GM18907 (cell line): ENCODE data around the gene SP1.
"Not testable (repeated sequence)": the region's sequence is repeated elsewhere in the genome, so short reads cannot be mapped to it uniquely, and the experiment has no call there.

ENCODE experiments used
- ATAC-seq: cut with Tn5 transposase; IDR thresholded peaks from one replicate; pipeline ENCODE4 v1.9.1; 2021; ENCODE audit warnings: mild to moderate bottlenecking, moderate library complexity; ENCODE audit not compliant: unreplicated experiment

The SP1 gene

DNA sequence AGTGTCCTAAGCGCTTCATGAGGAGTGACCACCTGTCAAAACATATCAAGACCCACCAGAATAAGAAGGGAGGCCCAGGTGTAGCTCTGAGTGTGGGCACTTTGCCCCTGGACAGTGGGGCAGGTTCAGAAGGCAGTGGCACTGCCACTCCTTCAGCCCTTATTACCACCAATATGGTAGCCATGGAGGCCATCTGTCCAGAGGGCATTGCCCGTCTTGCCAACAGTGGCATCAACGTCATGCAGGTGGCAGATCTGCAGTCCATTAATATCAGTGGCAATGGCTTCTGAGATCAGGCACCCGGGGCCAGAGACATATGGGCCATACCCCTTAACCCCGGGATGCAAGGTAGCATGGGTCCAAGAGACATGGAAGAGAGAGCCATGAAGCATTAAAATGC is 31.0 kb downstream of the SP1 start:
- no peak for ATAC-seq

DNA sequence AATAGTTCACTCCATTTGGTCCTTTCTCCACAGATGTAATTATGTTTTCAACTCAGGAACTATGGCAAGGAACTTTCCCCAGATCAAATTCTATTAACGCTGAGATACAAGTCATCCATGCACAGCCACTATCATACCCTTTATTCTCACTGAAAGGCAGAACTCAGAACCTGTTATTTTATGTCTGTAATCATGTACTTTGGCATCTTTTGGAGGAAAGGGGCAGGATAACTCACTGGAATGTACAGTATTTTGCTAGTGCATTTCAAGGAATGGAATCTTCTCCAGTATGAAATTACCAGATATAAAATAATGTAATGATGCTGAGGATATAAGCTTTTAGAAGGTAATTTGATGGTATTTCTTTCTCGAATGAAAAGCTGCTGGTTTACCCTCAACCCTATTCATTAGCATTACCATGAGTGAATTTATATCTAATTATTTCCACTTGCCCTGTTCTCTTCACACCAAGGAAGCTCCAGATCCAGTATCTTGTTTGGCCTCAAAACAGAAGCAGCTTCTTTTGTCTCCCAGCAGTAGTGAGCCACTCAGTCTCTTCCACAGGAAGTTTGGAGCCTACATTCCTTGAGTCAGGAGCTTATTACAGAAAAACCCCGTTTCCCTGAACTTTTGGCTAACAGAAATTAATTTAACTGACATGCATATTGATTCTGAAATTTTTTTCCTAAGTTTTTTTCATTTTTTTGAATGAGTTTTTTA is 33.7 kb downstream of the SP1 start:
- no peak for ATAC-seq

GRCh38 chr12:53414756-53415417 is 34.9 kb downstream of the SP1 start:
- no peak for ATAC-seq

DNA sequence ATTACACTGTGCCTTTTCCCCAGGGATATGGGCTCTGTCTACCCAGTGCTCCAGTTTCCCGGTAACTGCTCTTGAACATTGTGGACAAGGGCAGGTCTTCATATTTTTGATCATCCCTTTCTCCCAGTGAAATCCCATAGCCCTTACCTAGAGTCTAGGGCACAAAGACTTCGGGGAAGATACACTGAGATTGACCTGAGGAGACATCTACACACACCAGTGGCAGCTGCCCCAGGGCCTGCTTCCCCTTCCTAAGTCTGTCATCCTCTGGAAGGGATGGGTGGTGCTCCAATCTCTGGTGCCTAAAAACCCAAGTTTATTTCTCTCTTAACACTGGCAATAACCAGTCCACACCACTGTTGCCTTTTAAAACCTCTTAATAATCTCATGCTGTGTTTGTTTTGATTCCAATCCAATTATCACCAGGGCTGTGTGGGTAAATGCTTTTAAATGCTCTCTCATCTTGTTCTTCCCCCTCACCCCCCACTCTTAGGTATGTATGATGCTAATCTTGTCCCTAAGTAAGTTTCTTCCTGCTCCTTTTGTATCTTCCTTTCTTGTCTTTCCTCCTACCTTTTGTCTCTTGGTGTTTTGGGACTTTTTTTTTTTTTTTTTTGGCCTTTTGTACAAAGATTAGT is 35.9 kb downstream of the SP1 start:
- not testable (repeated sequence) for ATAC-seq

DNA sequence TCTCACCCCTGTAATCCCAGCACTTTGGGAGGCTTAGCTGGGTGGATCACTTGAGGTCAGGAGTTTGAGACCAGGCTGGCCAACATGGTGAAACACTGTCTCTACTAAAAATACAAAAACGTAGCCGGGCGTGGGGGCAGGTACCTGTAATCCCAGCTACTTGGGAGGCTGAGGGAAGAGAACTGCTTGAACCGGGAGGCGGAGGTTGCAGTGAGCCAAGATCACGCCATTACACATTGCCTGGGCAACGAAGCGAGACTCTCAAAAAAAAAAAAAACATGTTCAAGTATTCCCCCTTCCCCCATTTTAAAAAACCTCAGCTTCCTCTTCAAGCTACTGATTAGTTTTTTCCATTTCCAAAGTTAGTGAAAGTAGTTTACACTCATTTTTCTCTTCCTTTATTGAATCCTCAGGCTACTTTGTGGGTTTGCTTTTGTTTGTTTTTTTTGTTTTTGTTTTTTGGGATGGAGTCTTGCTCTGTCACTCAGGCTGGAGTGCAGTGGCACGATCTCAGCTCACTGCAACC is 37.4 kb downstream of the SP1 start:
- not testable (repeated sequence) for ATAC-seq

DNA sequence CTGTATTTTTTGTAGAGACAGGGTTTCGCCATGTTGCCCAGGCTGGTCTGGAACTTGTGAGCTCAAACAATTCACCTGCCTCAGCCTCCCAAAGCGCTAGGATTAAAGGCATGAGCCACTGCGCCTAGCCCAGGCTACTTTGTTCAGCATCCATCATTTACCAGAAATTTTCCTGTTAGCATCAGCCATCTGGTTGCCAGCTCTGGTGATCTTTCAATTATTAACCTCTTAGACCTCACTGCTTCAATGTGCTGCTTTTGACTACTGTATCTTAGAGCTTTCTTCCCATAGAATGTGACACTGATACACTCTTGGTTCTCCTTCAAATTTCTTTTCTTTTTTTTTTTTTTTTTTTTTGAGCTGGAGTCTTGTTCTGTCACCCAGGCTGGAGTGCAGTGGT is 38.2 kb downstream of the SP1 start:
- no peak for ATAC-seq

- ATAC-seq: no peak
Observed at GRCh38 chr12:53419756-53420155, 39.8 kb downstream of the SP1 start.

DNA sequence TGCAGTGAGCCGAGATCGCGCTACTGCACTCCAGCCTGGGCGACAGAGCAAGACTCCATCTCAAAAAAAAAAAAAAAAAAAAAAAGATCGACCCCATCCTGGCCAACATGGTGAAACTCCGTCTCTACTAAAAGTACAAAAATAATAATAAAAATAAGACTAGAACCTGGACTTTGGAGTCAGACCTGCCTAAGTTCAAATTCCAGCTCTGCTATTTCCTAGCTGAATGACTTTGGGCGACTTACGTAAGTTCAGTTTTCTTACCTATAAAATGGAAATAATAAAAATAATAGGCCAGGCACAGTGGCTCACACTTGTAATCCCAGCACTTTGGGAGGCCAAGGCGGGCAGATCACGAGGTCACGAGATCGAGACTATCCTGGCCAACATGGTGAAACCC is 42.3 kb downstream of the SP1 start:
- not testable (repeated sequence) for ATAC-seq

DNA sequence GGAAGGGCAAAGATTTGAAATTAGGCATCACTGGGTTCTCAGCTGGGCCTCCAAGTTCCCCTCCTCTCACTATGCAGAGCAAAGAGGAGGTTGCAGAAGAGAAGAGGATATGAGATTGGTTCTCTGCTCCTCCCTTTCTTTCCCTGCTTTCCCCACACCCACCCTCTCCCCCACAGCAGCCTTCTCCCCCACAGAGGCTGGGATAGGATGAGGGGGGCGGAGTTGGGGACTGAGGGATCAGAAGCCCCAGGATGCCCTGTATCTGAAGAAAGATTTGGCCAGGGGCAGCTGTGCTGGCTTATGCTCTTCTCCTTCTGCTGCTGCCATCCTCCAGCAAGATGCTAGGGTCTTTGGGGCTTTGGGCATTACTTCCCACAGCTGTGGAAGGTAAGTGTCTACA is 43.6 kb downstream of the SP1 start, which contains the start of gene AMHR2:
TSS of gene AMHR2 (plus strand) at position 259 of the 400 bp plus-strand sequence. CDS start at position 339, 80 bp downstream.
- no peak for ATAC-seq

DNA sequence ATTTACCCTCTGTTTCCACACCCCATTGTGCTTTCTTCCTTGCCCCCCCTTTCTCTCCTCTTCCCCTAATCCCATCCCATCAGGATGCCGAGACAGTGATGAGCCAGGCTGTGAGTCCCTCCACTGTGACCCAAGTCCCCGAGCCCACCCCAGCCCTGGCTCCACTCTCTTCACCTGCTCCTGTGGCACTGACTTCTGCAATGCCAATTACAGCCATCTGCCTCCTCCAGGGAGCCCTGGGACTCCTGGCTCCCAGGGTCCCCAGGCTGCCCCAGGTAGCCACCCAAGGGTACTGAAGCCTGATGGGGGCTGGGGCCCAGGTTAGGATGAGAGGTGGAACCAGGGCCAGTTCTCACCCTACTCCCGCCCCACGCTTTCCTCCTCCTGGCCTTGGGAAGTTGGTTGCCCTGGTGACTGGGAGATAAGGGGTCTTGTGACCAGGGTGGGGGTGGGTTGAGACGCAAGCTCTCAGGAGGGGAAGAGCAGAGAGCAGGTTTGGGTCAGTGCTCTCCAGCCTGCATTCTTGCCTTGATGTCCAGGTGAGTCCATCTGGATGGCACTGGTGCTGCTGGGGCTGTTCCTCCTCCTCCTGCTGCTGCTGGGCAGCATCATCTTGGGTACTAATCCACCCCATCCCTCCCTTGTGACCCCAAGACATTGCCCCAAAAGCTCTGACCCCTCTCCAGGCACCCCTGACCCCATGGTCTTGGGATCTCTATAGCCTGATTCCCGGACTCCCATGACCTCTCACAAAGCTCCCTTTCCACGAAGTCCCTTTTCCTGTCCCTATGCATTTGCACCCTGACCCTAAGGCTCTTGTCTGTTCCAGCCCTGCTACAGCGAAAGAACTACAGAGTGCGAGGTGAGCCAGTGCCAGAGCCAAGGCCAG is 44.9 kb downstream of the SP1 start:
- ATAC-seq: no peak

GRCh38 chr12:53425515-53426150 is 45.7 kb downstream of the SP1 start:
- no peak for ATAC-seq

GRCh38 chr12:53427905-53428594 is 48.1 kb downstream of the SP1 start:
- no peak for ATAC-seq

DNA sequence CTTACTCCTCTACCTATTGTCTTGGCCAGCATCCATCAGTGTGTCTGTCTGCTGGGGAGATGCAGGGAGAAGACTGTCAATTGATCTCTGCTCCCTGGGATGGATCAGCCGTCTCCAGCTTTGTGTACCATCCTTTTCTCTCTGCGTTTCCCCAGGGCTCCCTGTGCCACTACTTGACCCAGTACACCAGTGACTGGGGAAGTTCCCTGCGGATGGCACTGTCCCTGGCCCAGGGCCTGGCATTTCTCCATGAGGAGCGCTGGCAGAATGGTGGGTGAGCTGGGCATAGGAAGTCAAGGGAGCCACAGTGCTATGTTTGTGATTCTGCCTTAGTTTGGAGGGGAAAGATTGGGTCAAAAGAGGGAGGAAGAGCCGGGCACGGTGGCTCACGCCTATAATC is 48.8 kb downstream of the SP1 start:
- ATAC-seq: no peak

GRCh38 chr12:53430116-53430515 is 50.1 kb downstream of the SP1 start:
- no peak for ATAC-seq

DNA sequence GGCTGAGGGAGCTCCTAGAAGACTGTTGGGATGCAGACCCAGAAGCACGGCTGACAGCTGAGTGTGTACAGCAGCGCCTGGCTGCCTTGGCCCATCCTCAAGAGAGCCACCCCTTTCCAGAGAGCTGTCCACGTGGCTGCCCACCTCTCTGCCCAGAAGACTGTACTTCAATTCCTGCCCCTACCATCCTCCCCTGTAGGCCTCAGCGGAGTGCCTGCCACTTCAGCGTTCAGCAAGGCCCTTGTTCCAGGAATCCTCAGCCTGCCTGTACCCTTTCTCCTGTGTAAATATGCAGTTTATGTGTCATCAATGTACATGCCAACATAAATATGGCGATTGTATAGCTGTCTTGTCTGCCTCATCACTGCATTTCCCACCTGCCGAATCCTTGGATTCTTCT is 51.2 kb downstream of the SP1 start:
- ATAC-seq: no peak

- ATAC-seq: not testable (repeated sequence)
Observed at GRCh38 chr12:53435326-53435725, 55.4 kb downstream of the SP1 start.

GRCh38 chr12:53439582-53439981 is 59.6 kb downstream of the SP1 start:
- ATAC-seq: not testable (repeated sequence)

DNA sequence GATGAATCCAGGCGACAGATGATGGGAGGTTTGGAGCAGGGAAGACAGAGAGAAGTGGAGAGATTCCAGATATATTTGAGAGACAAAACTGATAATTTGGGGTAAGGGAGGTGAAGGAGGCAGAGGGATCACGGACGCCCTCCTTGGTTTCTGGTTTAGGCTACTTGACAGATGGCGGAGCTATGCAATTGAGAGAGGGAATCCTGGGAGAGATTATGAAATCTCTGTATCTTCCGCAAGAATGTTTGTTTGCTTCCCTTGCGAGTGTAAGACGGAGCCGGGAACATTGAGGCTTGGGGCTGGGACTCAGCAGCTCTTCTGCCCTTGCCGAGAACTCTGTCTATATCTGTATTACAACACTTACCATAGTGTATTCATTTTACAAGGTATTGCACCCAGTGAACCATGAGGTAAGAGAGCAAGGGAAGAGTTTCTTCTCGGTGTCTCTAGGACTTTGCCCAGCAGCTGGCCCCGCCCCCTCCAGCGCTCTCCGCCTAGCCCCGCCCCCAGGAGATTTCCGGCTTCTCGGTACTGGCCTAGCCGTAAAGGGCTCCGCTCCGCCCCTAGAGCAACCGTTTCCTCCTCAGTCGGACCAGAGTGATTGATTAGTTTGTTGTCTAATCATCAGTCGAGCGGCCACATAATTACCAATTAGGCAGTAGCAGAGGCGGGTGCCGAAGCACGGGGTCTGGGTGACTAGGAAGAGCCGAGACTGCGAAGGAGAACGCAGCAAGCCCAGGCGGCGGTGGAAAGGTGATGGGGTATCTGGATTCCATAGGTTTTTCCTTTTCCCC is 61.3 kb downstream of the SP1 start, which contains the start of gene PRR13:
TSS of gene PRR13 (plus strand) at position 695 of the 794 bp plus-strand sequence. CDS start 981 bp downstream, outside the sequence.
- ATAC-seq: peak; percentile 98

DNA sequence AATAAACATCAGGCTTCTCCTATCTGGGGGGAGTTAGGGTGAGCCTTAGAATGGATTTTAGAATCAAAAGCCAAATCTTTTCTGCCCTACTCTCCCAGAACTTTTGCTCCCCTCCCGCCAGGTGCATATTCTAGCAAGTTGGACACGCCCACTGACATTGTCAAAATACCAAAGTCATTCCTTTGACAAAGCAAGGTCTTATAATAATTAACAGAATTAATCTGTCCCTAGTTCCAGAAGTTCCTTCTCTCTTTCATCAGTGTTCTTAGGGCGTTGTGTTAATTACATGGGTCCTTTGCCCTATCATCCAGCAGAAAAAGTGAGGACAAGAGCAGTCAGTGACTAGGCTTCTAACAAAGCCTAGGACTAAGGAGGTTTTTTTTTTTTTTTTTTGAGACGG is 64.0 kb downstream of the SP1 start:
- ATAC-seq: no peak
